GM23338 (cell line): ENCODE data around the gene OGG1. TPM values are rescaled to one million over a fixed set of nuclear protein-coding genes. Genes with fewer than 3 reads are reported as not detected.
A peak's percentile ranks its signal among the peaks of the same experiment; 100 is the strongest.

Experiments used
- ATAC-seq: fragments of 200-7000 bp; cut with Tn5 transposase; 3 replicates; pipeline ENCODE4 v1.9.1; 2020
- DNase-seq: peaks from one replicate; pipeline ENCODE4 v3.0.0-alpha.2; 2015; ENCODE audit warnings: low spot score
- H2AFZ ChIP-seq: fragments of 200-600 bp; sonication (generic); 2 replicates; pipeline ENCODE4 v1.8.0; 2016; ENCODE audit warnings: antibody characterized with exemption, mild to moderate bottlenecking, moderate library complexity
- H3F3A ChIP-seq: fragments of 200-600 bp; sonication (generic); replicated peaks from 2 replicates; pipeline ENCODE4 v1.8.0; 2017; ENCODE audit warnings: antibody characterized with exemption, mixed run types, low read depth
- H3K27ac ChIP-seq: fragments of 200-600 bp; sonication (generic); 2 replicates; pipeline ENCODE4 v1.6.1; 2016; ENCODE audit warnings: low read depth
- H3K27me3 ChIP-seq: fragments of 200-600 bp; sonication (generic); 2 replicates; pipeline ENCODE4 v1.8.0; 2016; ENCODE audit warnings: mild to moderate bottlenecking, mixed run types, moderate library complexity; ENCODE audit not compliant: insufficient read depth
- H3K36me3 ChIP-seq: fragments of 200-600 bp; sonication (generic); 2 replicates; pipeline ENCODE4 v1.8.0; 2016; ENCODE audit warnings: mild to moderate bottlenecking; ENCODE audit not compliant: insufficient read depth
- H3K4me1 ChIP-seq: fragments of 200-600 bp; sonication (generic); 2 replicates; pipeline ENCODE4 v1.8.0; 2016; ENCODE audit warnings: mild to moderate bottlenecking, moderate library complexity; ENCODE audit not compliant: insufficient read depth
- H3K4me2 ChIP-seq: fragments of 200-600 bp; sonication (generic); 2 replicates; pipeline ENCODE4 v1.7.1; 2017; ENCODE audit warnings: mixed run types
- H3K4me3 ChIP-seq: fragments of 200-600 bp; sonication (generic); 2 replicates; pipeline ENCODE4 v1.6.1; 2016; ENCODE audit warnings: mixed run types
- H3K79me2 ChIP-seq: fragments of 200-600 bp; sonication (generic); replicated peaks from 2 replicates; pipeline ENCODE4 v1.8.0; 2017; ENCODE audit warnings: mild to moderate bottlenecking; ENCODE audit not compliant: insufficient read depth
- H3K9me2 ChIP-seq: fragments of 200-600 bp; sonication (generic); 2 replicates; pipeline ENCODE4 v1.8.0; 2017; ENCODE audit not compliant: insufficient read depth
- H4K20me1 ChIP-seq: fragments of 200-600 bp; sonication (generic); replicated peaks from 2 replicates; pipeline ENCODE4 v1.8.0; 2017; ENCODE audit warnings: mild to moderate bottlenecking; ENCODE audit not compliant: insufficient read depth
- H3K27ac Mint-ChIP-seq: 2 replicates; pipeline ENCODE4 v1.8.0; 2020; ENCODE audit warnings: inconsistent platforms, mild to moderate bottlenecking, moderate library complexity, mixed read lengths
- H3K27me3 Mint-ChIP-seq: 3 replicates; pipeline ENCODE4 v1.8.0; 2022; ENCODE audit warnings: low read depth, mild to moderate bottlenecking, moderate library complexity, mixed read lengths, inconsistent platforms; ENCODE audit not compliant: insufficient read depth, poor library complexity
- H3K36me3 Mint-ChIP-seq: 3 replicates; pipeline ENCODE4 v1.8.0; 2021; ENCODE audit warnings: low read depth, mild to moderate bottlenecking, inconsistent platforms, moderate library complexity, mixed read lengths
- H3K4me1 Mint-ChIP-seq: 3 replicates; pipeline ENCODE4 v1.8.0; 2020; ENCODE audit warnings: mild to moderate bottlenecking, inconsistent platforms, mixed read lengths
- H3K4me3 Mint-ChIP-seq: 3 replicates; pipeline ENCODE4 v1.8.0; 2021; ENCODE audit warnings: moderate library complexity, mild to moderate bottlenecking, inconsistent platforms, mixed read lengths
- H3K9me3 Mint-ChIP-seq: 3 replicates; pipeline ENCODE4 v1.8.0; 2020; ENCODE audit warnings: moderate library complexity, mild to moderate bottlenecking, inconsistent platforms, mixed read lengths
- CREB1 ChIP-seq: fragments of 250-450 bp; sonication (Bioruptor Pico); IDR thresholded peaks from 2 replicates; pipeline ENCODE4 v1.5.0; 2020; ENCODE audit warnings: low read depth, mild to moderate bottlenecking, moderate library complexity
- EZH2 ChIP-seq: fragments of 200-600 bp; sonication (generic); IDR thresholded peaks from one replicate; pipeline ENCODE4 v1.8.0; 2017; ENCODE audit warnings: antibody characterized with exemption, mild to moderate bottlenecking, low read depth; ENCODE audit not compliant: unreplicated experiment
- JUNB ChIP-seq: IDR thresholded peaks from one replicate; pipeline ENCODE4 v1.6.1; 2016; ENCODE audit warnings: antibody characterized with exemption; ENCODE audit not compliant: unreplicated experiment
- NANOG ChIP-seq: IDR thresholded peaks from 2 replicates; pipeline ENCODE4 v1.6.1; 2016; ENCODE audit warnings: antibody characterized with exemption, borderline replicate concordance
- POLR2AphosphoS5 ChIP-seq: IDR thresholded peaks from 2 replicates; pipeline ENCODE4 v1.6.1; 2016; ENCODE audit warnings: antibody characterized with exemption, low read depth
- STAT1 ChIP-seq: IDR thresholded peaks from one replicate; pipeline ENCODE4 v1.6.1; 2016; ENCODE audit warnings: antibody characterized with exemption; ENCODE audit not compliant: unreplicated experiment
- ZNF331 ChIP-seq: fragments of 250-450 bp; sonication (Bioruptor Pico); IDR thresholded peaks from 2 replicates; pipeline ENCODE4 v1.5.0; 2020; ENCODE audit warnings: low read depth, mild to moderate bottlenecking, moderate library complexity
- polyA plus RNA-seq: library from polyadenylated mRNA; unstranded; fragments of >200 nt; fragmentation: Nextera tagmentation; extraction: Ambion mirVana; gene quantifications from 2 replicates; pipeline ENCODE4 v1.2.1, GENCODE V29; 2016
- total RNA-seq: library from RNA; depleted of rRNA; stranded (reverse); fragments of >200 nt; shearing (Covaris generic); gene quantifications from 2 replicates; pipeline ENCODE4 v1.2.3, GENCODE V29; 2014
- TF ChIP-seq, protein P1 (sequence below): IDR thresholded peaks from one replicate; pipeline ENCODE4 v1.6.1; 2018; ENCODE audit warnings: antibody characterized with exemption; ENCODE audit not compliant: unreplicated experiment
- TF ChIP-seq, protein P2 (sequence below), 2 experiments: fragments of 200-600 bp in 1 of 2; sonication (generic) in 1 of 2; conservative IDR thresholded peaks; 2 replicates each; pipeline versions ENCODE4 v1.5.1 to v1.6.1; 2016 to 2017; ENCODE audit warnings: antibody characterized with exemption in 2 of 2, low read depth in 2 of 2, mild to moderate bottlenecking in 2 of 2, moderate library complexity in 1 of 2

OGG1 gene
- total and polyA plus RNA-seq, 2 experiments from 2014 or later = 20.6 to 27.6 TPM

DNA sequence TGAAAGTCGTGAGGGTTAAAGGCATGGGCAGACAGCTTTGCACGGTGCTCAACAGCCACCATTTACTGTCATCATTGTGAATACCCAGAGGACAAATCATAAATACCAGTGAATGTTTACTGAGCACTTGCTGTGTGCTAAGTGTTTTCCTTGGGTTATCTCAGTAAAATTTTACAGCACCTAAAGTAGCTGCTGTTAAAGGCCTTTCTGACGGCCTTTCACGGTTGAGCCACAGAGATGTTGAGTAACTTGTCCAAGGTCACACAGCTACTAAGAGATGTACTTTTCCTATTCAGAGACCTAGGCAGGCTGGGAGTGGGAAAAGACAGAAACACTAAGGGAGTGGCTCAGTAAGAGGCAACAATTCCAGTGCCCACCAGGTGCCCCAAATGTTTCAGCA, 46.5 kb upstream of the OGG1 start:
- H2AFZ ChIP-seq = no peak overlapping the region
- no peaks in the 10 kb centered on the region for H3K9me2 ChIP-seq
- no peaks in the 10 kb centered on the region for H3K36me3 ChIP-seq
- ATAC-seq (no peak), DNase-seq (no peak)
- no peaks in the 10 kb centered on the region for H3K79me2 ChIP-seq
- peak overlapping the region; percentile 98 for H3K4me2 ChIP-seq
- H4K20me1 ChIP-seq = no peaks in the 10 kb centered on the region; the same call in 1 of the 2 replicates
- H3K4me1 ChIP-seq = peaks cover 4% of the 10 kb centered on the region; the same call in 1 of the 2 replicates
- H3K4me3 ChIP-seq = peak overlapping the region; percentile 86
- no peak overlapping the region for H3K27ac Mint-ChIP-seq
- H3K27me3 Mint-ChIP-seq = peaks cover 17% of the 10 kb centered on the region
- H3K27ac ChIP-seq = no peak overlapping the region
- no peaks in the 10 kb centered on the region for H3K9me3 Mint-ChIP-seq
- H3K27me3 ChIP-seq = peaks cover 17% of the 10 kb centered on the region
- H3K36me3 Mint-ChIP-seq = no peaks in the 10 kb centered on the region; the same call in 2 of the 3 replicates
- H3F3A ChIP-seq = peaks cover 8% of the 10 kb centered on the region; the same call in 1 of the 2 replicates
- TF ChIP-seq ZNF331 (CRISPR knock-in tag) (no peak), EZH2 (no peak), POLR2AphosphoS5 (no peak), STAT1 (no peak), JUNB (no peak), CREB1 (CRISPR knock-in tag) (no peak), NANOG (no peak)
- TF ChIP-seq, protein P1, sequence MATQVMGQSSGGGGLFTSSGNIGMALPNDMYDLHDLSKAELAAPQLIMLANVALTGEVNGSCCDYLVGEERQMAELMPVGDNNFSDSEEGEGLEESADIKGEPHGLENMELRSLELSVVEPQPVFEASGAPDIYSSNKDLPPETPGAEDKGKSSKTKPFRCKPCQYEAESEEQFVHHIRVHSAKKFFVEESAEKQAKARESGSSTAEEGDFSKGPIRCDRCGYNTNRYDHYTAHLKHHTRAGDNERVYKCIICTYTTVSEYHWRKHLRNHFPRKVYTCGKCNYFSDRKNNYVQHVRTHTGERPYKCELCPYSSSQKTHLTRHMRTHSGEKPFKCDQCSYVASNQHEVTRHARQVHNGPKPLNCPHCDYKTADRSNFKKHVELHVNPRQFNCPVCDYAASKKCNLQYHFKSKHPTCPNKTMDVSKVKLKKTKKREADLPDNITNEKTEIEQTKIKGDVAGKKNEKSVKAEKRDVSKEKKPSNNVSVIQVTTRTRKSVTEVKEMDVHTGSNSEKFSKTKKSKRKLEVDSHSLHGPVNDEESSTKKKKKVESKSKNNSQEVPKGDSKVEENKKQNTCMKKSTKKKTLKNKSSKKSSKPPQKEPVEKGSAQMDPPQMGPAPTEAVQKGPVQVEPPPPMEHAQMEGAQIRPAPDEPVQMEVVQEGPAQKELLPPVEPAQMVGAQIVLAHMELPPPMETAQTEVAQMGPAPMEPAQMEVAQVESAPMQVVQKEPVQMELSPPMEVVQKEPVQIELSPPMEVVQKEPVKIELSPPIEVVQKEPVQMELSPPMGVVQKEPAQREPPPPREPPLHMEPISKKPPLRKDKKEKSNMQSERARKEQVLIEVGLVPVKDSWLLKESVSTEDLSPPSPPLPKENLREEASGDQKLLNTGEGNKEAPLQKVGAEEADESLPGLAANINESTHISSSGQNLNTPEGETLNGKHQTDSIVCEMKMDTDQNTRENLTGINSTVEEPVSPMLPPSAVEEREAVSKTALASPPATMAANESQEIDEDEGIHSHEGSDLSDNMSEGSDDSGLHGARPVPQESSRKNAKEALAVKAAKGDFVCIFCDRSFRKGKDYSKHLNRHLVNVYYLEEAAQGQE = no peak
- TF ChIP-seq, protein P2, sequence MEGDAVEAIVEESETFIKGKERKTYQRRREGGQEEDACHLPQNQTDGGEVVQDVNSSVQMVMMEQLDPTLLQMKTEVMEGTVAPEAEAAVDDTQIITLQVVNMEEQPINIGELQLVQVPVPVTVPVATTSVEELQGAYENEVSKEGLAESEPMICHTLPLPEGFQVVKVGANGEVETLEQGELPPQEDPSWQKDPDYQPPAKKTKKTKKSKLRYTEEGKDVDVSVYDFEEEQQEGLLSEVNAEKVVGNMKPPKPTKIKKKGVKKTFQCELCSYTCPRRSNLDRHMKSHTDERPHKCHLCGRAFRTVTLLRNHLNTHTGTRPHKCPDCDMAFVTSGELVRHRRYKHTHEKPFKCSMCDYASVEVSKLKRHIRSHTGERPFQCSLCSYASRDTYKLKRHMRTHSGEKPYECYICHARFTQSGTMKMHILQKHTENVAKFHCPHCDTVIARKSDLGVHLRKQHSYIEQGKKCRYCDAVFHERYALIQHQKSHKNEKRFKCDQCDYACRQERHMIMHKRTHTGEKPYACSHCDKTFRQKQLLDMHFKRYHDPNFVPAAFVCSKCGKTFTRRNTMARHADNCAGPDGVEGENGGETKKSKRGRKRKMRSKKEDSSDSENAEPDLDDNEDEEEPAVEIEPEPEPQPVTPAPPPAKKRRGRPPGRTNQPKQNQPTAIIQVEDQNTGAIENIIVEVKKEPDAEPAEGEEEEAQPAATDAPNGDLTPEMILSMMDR (conservative IDR thresholded peaks at IDR 0.05; ENCODE audit: low read depth in 2 of 2) = no peak
- peaks cover 10% of the 10 kb centered on the region for H3K4me1 Mint-ChIP-seq
- H3K4me3 Mint-ChIP-seq = peak overlapping the region; percentile 57

DNA sequence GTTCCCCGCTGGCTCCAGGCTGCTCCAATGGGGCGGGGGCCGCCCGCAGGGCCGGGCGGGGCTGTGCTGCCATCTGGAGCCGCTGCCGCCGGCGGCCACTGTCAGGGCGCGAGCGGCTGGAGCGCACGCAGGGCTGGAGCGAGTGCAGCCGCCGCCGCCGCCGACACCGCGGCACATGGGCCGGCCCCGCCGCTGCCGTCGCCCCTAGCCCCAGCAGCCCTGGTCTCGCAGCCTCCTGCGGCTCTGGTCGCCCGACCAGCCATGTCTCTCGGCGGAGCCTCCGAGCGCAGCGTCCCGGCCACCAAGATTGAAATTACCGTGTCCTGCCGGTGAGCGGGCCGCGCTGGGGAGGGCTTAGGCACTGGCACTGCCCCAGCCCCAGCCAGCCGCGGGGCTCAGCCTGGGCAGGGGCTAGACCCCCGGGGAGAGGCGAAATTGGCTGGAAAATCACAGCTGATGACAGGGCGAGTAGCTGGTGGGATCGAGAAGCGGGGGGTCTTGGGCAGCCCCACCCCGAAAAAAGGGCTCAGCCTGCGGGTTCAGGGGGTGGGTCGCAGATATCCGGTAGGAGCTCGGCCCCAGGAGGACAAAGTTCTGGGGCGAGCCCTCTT, 45.9 kb upstream of the OGG1 start, which contains the start of gene CPNE9:
Gene CPNE9 (plus strand): TSS at position 98 of the 611 bp plus-strand sequence. CDS start 164 bp downstream, at position 262.
- no peaks in the 10 kb centered on the region for H3K79me2 ChIP-seq
- Mint-ChIP-seq H3K27ac (no peak within 1 kb of the TSS), H3K9me3 (no peaks in the 10 kb centered on the region), H3K4me1 (peaks cover 10% of the 10 kb centered on the region), H3K4me3 (peak within 1 kb of the TSS; percentile 75), H3K27me3 (peaks cover 17% of the 10 kb centered on the region), H3K36me3 (no peaks in the 10 kb centered on the region; the same call in 2 of the 3 replicates)
- H3K9me2 ChIP-seq = no peaks in the 10 kb centered on the region
- no peaks in the 10 kb centered on the region; the same call in 1 of the 2 replicates for H4K20me1 ChIP-seq
- DNase-seq (peak; percentile 55), ATAC-seq (peak; percentile 55)
- TF ChIP-seq NANOG = no peak
- TF ChIP-seq, protein P2 (conservative IDR thresholded peaks at IDR 0.05; ENCODE audit: low read depth in 2 of 2) = 0 out of 4 replicates have a peak, but pooled peaks of 1 of the 2 experiments have one; percentile 1
- H3K27me3 ChIP-seq = peaks cover 17% of the 10 kb centered on the region
- peaks cover 4% of the 10 kb centered on the region; the same call in 1 of the 2 replicates for H3K4me1 ChIP-seq
- peaks cover 8% of the 10 kb centered on the region; the same call in 1 of the 2 replicates for H3F3A ChIP-seq
- H3K36me3 ChIP-seq = no peaks in the 10 kb centered on the region
- H3K4me3 ChIP-seq = peak within 1 kb of the TSS; percentile 86
- peak within 1 kb of the TSS; percentile 81 for H2AFZ ChIP-seq
- no peak within 1 kb of the TSS for H3K27ac ChIP-seq
- H3K4me2 ChIP-seq = peak within 1 kb of the TSS; percentile 98
